Measurements from ENCODE around the gene ALDH1L2. TPM values are rescaled to one million over a fixed set of nuclear protein-coding genes. Genes with fewer than 3 reads are reported as not detected.

ALDH1L2 gene
- total and polyA plus RNA-seq, 9 of the 15 experiments (the other 6 are each of a cell fraction or from before 2014, with no cell fraction given), result 1.1 to 9.9 (median 3.8) TPM

DNA sequence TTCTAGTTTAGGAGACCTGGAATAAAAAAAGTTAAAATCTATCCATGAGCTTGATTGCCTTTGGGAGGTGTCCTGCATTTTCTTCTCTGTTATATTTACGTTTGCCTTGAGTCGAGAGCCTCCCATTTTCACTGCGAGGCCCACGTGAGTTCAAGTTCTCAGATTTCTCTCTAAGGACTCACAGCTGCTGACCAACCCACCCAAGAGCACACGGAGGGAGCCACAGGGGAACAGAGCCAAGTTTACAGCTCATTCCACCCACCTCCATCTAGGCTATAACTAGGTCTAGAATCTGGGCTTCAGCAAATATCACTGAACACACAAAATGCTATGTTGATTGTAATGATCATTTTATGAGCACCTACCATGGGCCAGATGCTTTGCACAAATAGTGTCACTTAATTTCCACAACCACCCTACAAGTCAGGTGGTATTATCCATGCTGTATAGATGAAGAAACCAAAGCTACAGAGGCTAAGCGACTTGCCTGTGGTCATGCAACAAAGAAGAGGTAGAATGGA is 16.7 kb downstream of the ALDH1L2 start:
- no peaks in the 10 kb centered on the region for H3K4me1 ChIP-seq (replicated peaks in 1 of 2; ENCODE audit: control insufficient read depth in 2 of 2, insufficient read depth in 2 of 2, low read length in 2 of 2)
- H3K9ac ChIP-seq (ENCODE audit: insufficient read depth in 1 of 2, low read depth in 2 of 2, low read length in 2 of 2), result no peak overlapping the region
- H3K79me2 ChIP-seq (ENCODE audit: control insufficient read depth, insufficient read depth, low read length), result no peaks in the 10 kb centered on the region
- intact Hi-C loops (cut with micrococcal nuclease) (no loop called here), in situ Hi-C loops (cut with MboI) (loop anchor here (25.0 kb wide), 1 partner anchor 855 kb away; the partner anchor contains the start of gene TXNRD1)
- TF ChIP-seq ZNF324 (CRISPR knock-in tag; IDR thresholded peaks at IDR 0.05) (no peak), KDM5B (IDR thresholded peaks at IDR 0.05; ENCODE audit: insufficient replicate concordance, low read depth, low read length) (no peak), KLF13 (tag; IDR thresholded peaks at IDR 0.05; ENCODE audit: borderline replicate concordance, low read depth) (no peak), SMARCB1 (IDR thresholded peaks at IDR 0.05; ENCODE audit: insufficient read length, low read depth) (no peak), SMARCE1 (IDR thresholded peaks at IDR 0.05) (no peak), MTA2 (IDR thresholded peaks at IDR 0.05; ENCODE audit: low read depth) (no peak), SMAD4 (CRISPR knock-in tag; conservative IDR thresholded peaks at IDR 0.05) (no peak)
- TF ChIP-seq, protein P1, sequence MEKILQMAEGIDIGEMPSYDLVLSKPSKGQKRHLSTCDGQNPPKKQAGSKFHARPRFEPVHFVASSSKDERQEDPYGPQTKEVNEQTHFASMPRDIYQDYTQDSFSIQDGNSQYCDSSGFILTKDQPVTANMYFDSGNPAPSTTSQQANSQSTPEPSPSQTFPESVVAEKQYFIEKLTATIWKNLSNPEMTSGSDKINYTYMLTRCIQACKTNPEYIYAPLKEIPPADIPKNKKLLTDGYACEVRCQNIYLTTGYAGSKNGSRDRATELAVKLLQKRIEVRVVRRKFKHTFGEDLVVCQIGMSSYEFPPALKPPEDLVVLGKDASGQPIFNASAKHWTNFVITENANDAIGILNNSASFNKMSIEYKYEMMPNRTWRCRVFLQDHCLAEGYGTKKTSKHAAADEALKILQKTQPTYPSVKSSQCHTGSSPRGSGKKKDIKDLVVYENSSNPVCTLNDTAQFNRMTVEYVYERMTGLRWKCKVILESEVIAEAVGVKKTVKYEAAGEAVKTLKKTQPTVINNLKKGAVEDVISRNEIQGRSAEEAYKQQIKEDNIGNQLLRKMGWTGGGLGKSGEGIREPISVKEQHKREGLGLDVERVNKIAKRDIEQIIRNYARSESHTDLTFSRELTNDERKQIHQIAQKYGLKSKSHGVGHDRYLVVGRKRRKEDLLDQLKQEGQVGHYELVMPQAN (IDR thresholded peaks at IDR 0.05; ENCODE audit: borderline replicate concordance), result no peak
- TF ChIP-seq, protein P2, sequence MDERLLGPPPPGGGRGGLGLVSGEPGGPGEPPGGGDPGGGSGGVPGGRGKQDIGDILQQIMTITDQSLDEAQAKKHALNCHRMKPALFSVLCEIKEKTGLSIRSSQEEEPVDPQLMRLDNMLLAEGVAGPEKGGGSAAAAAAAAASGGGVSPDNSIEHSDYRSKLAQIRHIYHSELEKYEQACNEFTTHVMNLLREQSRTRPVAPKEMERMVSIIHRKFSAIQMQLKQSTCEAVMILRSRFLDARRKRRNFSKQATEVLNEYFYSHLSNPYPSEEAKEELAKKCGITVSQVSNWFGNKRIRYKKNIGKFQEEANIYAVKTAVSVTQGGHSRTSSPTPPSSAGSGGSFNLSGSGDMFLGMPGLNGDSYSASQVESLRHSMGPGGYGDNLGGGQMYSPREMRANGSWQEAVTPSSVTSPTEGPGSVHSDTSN (CRISPR knock-in tag; IDR thresholded peaks at IDR 0.05; ENCODE audit: low read depth), result no peak
- TF ChIP-seq, protein P2 (tag; conservative IDR thresholded peaks at IDR 0.05; ENCODE audit: low read depth), result no peak
- no peak for DNase-seq (ENCODE audit: extremely low read depth in 1 of 4, low spot score in 3 of 4)
- no peak for FAIRE-seq
- 23% methylated on average over 6 of the region's 6 CpGs for WGBS (ENCODE audit: insufficient coverage, low coverage, missing lambda C conversion rate)
- H3K9me3 ChIP-seq (replicated peaks; ENCODE audit: control insufficient read depth, insufficient read depth, low read depth, low read length), result no peaks in the 10 kb centered on the region
- no TSS peak for BruUV-seq (replicated peaks)
- no peaks in the 10 kb centered on the region; a peak in 1 of 5 replicates for H3K27me3 ChIP-seq (ENCODE audit: control insufficient read depth in 2 of 2, insufficient read depth in 2 of 2, low read length in 2 of 2)
- no peak overlapping the region for H2AFZ ChIP-seq (ENCODE audit: low read depth, low read length)
- H3K27ac ChIP-seq (ENCODE audit: extremely low read depth, low read depth, low read length), result no peak overlapping the region
- ChIA-PET CTCF (ENCODE audit: low intra/inter-chr PET ratio) (no interaction called here), POLR2A (interaction anchor here (0.8 to 1.3 kb wide), 3 partner anchors 10 to 1253 kb away, joined by 3 to 9 read pairs (median 3); partner anchors contain the start of gene ALDH1L2)
- no peaks in the 10 kb centered on the region for H3K9me1 ChIP-seq (ENCODE audit: control insufficient read depth, insufficient read depth, low read length)
- H4K20me1 ChIP-seq (replicated peaks; ENCODE audit: control insufficient read depth, insufficient read depth, low read length), result no peaks in the 10 kb centered on the region
- H3K4me2 ChIP-seq (ENCODE audit: insufficient read depth, low read length), result no peak overlapping the region
- H3K4me3 ChIP-seq, result no peak overlapping the region
- H3K36me3 ChIP-seq (ENCODE audit: control insufficient read depth, insufficient read depth, low read length), result no peaks in the 10 kb centered on the region; the same call in 1 of the 3 replicates
- ATAC-seq, result no peak

Data from K562 (cell line).